HG03571 (cell line): ENCODE data around the gene TRAM2.
A peak's percentile ranks its signal among the peaks of the same experiment; 100 is the strongest.

ENCODE experiments used
- ATAC-seq: cut with Tn5 transposase; IDR thresholded peaks from one replicate; pipeline ENCODE4 v1.9.1; 2021; ENCODE audit not compliant: unreplicated experiment

The TRAM2 gene

DNA sequence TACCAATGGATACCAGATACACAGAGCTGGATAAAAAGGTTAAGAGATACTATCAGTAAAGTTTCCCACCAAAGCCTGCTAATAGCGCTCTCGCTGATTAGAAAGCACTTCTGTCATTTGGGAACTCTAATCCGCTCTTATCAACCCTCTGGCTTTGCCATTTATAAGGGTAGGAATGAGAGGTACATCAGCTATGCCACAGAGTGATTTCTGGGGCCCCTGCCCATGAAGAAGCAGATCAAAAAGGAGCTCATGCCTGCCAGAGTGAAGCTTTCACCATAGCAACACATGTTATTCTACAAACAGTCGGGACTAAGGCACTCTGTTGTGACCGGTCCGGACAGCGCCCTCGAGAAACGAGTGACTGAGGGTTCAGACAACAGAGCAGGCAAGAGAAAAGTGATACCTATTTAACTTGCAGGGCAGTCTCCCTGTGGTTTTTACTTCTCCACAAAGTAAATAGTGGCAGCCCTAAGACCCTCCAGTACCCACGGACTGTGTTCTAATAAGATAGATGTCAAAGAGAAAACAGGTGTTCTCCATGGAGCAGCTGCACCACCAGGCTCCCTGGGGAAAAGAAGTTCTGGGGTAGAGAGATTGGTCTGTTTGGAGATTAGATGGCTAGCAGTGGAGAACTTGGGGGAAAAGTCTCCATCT lies 5.6 kb downstream of the TRAM2 start:
- ATAC-seq = no peak

DNA sequence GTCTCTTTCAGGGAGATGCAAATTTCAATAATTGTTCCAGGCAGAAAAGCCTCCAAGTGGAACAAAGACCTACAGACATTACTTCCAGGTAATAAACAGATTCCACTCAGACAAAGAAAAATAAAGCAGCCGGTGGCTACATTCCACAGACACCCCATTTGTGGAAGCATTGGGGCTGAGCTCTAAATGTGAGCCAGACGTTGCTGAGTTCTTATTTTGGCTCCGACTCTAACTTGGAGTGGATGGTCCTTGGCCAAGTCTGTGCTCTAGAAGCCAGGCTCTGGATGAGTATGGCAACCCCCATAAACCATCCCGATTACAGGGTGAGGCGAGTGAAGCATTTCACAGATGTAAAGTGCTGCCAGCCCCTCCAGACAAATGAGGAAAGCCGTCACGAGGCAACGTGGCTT lies 6.6 kb downstream of the TRAM2 start:
- no peak for ATAC-seq

DNA sequence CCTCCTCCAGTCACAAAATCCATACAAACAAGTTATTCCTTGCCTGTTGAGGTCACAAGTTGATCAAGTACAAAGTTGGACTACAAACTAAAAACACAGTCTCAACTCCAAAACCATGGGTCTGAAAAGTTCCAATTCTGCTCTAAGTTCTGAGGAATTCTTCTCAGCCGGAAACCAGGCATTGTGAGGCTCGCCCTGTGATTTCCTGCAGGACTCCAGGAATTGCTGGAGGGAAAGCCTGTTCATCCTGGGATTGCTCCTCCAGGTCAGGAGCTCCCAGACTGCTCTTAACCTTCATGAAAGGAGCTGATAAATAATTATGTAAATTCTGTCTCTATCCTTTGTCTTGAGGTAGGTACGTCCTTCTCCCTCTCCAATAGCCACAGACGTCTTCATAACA lies 8.5 kb downstream of the TRAM2 start:
- ATAC-seq = no peak

DNA sequence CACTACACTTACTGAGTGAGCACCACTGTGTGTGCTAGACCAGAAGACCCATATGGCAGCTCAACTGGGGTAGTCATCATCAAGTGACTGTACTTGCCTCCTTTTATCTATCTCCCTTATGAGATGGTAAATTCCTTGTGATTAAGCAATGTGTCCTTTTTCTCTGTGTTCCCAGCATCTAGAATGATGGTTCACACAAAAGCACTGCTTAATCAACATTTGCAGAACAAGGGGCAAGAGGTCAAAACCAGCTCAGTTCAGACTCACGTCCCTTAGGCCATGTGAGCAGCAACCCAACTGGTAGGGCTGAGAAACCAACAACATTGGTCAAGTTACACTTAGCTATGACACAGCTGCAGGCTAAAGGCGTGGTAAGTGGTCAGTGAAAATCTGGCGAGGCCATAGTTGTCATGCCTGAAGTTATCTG lies 10.0 kb downstream of the TRAM2 start:
- no peak for ATAC-seq

DNA sequence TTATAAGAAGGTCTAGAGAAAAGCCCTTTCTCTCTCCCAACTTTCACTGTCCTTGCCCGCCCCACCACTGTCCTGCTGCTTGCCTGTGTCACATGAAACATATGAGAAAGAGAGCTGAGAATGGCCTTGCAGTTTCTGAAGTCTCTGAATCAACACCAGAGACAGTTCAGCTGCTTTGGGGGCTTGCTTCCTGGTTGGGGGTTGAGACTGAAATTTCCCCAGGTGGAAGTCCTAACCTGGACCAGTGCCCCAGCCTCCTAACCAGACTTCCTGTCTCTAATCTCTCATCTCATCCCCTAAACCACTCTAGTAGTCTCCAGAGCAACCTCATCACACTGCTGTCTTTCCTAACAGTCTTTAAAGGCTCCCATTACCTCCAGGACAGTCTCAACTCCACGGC lies 10.7 kb downstream of the TRAM2 start:
- peak; percentile 61 for ATAC-seq

DNA sequence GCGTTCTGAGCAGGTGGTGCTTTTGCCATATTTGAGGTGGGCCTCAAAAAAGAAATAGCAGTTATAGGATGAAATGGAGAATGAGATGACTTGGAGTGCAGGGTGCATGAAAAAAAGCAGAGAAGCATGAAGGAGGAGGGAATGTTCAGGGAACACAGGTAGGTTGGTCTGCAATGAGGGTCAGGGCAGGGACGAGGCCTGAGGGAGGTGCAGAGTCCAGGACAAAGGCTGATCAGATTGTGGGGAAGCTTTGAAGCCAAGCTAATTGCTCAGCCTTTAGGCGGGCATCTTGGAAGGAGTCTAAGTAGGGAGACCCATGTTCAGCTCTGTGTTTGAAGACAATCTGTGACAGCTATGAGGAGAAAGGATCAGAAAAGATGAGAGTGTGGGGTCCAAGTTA lies 12.0 kb downstream of the TRAM2 start:
- ATAC-seq = no peak

DNA sequence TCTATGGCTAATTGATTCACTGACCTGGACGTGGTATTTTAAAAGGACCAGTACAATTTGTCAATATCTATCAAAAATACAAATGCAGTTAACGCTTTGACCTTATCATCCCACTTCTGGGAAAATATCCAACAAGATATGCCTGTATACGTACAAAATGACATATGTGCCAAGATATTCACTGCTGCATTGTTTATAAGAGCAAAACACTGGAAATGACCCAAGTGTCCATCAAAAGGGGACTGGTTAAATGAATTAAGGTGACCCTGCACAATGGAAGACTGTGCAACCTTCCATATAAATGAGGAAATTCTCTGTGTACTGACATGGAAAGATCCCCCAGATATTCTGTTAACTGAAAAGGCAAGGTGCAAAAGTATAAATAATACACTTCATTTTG lies 13.9 kb downstream of the TRAM2 start:
- no peak for ATAC-seq

DNA sequence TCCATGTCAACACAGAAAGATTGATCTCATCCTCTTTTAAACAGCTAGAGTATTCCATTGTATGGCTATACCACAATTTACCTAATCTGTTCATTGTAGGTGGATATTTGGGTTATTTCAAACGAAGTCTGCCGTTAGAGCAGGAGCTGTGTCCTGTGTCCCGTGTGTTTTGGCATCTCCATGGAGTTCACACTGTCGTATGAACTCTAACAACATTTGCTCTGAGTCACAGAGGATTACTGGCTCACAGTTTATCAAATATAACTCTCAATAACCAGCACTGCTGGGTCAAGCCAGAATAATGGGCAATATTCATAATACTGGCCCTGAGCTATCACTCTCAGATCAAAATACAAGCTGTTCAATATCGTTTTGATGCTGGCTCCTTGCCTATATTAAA lies 16.4 kb downstream of the TRAM2 start:
- no peak for ATAC-seq

DNA sequence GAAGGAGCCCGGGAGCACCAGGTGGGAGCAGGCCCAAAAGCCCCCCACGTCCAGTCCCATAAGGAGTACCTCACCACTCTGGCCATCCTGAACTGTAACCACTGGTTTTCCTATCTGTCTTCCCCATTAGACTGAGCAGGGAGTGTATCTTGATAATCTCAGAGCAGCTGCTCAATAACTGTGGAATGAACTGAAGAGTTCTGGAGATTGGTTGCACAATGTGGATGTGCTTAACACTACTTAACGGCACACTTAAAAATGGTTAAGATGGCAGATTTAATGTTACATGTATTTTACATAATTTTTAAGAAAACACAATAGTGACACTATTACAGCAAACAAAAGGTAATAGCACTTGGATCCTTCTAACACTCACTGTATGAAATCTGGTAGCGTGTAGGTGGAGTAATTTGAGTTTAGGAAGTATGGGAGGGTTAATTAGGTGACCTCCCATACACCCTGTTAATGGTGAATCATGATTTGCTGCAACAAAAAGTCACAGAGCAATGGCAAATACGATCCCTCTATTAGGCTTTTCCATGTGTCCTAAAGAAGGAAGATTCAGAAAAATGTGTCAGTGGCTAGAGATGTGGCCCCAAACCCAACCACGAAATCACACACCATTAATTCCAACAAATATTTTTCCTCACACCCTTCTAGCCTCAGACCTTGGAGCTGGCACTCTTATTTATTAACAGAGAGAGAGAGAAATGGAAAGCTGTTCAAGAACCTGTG lies 18.4 kb downstream of the TRAM2 start:
- no peak for ATAC-seq

DNA sequence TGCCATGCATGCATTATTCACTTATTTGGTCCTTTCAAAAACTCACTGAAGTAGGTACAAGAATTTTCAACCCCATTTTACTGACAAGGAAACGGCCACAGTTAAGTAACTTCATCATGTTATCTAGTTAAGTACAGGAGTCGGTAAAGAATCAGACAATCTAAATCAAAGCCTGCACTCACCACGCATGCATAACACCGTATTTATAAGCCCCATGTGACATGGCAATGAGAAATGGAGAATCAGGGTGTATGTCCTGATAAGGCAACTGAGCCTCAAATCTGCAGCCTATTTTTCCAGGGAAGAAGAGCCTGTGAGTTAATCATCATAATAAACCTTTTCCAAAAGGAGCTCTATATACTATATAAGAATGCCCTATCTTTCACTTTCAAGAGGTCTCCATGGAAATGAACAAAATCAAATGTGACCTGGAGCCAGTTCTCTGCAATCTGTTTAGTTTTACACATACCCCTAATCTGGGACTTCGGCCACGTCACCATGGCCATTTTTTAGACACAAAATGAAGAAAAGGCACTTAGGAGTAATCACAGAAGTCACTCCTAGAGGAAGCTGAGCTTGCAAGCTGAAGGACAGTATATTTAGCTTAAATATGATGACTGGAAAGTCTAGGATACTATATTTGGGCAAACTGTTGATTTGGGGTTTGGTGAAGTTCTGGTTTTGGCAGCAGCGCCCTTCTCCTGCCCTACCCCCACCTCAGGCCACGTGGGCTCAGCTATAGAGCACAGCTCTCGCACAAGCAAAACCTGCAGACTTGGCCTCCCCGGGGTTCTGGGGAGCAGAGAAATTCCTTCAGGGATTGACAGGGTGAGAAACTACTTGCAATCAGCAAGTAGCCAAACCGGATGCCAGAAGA lies 19.2 kb downstream of the TRAM2 start:
- ATAC-seq = no peak

DNA sequence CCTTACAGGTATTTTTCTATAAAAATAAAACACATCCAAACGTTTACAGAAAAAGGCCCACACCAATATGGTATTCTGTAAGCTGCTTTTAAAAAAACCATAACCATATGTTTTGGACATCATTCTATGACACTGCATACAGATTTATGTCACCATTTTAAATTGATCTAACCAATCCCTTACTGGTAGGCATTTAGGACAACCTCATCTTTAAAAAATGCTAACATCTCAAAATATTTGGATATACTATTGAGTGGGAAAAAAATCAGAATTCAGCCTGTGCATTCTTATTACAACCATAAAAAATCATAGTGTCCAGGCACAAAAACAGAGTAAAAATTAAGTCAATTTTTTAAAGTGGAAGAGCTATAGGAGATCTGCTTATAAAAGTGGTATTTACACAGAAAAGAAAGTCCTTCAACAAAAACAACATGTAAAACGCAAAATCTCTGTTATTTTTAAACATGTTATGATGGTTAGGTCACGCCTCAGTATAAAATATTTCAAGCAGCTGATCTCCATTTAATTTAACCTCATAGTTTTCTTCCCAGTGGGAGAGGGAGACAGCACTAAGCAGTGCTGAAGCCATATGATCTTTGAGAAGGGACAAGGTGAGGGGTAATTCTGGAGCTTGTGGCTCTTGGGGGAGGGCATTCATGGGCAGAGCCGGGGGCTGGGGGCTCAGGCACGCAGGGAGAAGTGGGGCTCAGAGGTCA lies 21.2 kb downstream of the TRAM2 start:
- ATAC-seq = no peak

DNA sequence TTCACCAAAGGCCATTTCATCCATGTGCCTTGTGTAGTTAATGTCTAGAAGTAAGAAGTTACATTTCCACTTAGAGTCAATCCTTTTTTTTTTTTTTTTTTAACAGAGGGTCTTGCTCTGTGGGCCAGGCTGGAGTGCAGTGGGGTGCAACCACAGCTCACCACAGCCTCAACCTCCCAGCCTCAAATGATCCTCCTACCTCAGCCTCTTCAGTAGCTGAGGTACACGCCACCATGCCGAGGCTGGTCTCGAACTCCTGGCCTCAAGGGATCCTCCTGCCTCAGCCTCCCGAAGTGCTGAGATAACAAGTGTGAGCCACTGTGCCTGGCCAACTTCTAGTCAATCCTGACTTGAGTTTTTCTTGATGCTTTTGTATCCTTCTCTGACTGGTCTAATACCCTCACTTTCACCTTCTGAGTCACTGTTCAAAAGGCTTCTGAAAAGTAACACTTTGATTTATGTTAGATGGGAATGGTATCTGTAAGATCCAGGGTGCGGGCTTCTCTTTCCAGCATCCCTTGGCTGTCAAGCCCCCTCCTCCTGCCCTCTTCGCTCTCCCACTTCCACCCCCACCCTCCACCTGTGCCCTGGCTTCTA lies 22.1 kb downstream of the TRAM2 start:
- no peak for ATAC-seq

DNA sequence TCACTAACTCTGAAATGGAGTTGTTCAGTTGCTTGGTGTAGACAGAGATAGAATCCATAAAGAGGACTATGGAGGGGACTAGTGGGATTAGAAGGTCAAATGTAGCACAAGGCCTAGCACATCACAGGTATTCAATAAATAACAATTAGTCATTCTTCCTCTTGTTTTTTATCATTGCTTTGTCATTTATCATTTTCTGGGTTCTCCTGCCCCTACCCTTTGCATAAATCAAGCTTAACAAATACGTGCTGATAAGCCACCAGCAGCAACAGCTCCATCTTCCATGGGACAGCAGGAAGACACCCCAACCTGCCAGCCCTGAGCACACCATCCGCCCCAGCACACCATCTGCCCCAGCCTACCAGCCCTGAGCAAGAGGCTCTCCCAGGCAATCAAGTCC lies 23.1 kb downstream of the TRAM2 start:
- no peak for ATAC-seq

DNA sequence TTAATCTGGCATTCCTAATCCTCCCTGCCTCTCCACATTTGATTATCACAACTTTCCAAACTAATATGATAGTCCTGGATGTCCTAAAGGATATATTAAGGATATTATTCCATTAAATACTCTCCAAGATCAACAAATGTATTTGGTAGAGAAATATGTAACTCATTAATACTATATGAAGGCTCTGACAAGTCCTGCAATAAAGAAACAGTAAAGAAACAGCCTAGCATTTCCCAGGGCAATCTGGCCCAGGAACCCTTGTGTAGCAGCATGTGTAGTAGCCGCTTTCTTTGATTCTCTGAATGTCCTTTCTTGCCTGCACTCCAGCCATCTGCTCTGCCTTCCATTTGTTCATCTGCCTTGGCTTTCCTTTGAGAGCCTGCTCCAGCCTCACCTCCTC lies 23.7 kb downstream of the TRAM2 start:
- ATAC-seq = no peak

DNA sequence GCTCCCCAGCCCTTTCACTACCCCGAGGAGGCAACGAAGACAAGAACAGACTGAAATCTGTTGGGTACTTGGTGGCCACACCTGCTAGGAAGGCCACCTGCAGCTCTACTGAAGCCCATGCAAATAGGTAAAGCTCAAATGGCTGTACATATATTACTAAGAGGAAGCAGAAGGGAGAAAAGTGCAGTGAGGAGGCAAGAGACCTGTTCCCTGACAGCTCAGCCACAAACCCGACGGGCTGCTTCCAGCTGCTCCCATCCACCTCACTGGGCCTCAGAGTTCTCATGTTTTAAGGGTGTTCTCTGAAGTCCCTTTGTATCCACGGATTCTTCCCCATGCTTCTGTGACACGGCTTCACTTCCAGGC lies 24.6 kb downstream of the TRAM2 start:
- peak; percentile 83 for ATAC-seq

DNA sequence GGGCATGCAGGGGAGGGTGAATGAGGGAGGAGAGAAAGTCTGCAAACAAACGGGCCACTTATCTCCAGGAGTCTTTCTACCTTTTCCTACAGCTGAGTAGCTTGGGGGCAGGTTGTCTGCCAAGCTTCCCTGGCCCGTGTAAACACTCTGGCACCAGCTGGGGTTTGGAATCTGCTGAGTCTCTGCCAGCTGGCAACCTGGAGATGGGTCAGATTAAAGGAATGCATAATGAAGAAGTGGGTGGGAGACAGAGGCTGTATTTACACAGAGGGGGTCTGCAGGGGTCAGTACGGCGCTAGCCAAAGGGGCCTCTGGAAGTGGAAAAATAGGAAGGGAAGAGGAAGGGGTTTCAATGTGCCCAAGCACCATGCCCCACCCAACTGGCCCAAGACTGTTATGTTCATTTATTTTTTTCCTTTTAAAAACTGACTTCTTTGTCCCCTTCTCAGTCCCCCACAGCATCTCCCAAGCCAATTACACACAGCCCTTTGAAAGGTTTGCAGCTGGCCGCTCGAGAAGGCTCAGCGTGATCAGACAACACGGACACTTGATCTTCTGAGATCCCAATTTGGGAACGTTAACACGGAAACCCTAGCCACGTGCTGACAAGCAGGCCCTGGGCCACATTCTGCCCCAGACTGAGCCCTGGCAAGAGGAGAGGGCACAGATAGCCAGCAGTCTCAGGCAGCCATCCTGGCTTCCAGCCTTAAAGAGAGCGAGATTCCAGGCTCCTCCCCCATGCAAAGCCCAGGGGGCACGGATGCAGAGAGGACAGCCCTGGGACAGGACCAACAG lies 25.2 kb downstream of the TRAM2 start:
- no peak for ATAC-seq

DNA sequence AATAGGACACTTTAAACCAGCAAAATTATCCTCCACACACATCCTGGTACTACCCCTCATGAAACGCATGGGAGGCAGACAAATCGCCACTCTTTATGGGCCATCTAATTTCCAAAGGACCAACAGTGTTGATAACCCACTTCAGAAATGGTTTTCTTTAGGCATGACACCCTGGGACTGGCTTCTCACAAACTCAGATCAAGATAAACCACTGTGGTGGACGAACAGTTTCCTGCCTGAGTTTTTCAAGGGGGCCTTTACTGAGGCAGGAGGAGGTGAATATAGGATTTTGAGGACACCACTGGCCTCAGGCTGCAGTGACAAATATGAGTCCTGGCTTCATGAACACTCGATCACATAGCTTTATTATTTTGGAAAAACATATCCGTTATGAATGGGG lies 26.0 kb downstream of the TRAM2 start:
- ATAC-seq = no peak

DNA sequence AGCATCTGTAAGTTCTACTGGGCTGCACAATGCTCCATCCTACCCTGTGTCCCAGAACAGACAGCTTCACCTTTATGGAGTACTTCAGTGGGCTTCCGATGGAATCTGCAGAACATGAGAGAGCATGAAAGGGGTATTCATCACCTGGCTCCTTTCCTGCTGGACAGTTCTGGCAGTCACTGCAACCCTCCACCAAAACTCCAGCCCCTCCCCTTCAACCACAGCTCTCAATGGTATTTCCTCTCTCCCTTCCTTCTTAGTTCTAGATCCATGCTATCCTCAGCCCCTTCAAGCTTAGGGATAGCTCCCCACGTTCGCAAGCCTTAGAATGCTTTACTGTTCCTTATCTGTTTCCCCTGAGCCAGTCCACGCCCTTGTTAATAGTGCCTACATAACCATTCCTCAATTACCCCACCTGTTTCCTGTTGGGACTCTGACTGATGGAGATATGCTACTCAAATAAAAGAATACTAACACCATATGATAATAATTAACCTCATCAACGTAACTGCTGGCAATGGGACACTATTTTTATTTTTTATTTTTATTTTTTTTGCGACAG lies 26.8 kb downstream of the TRAM2 start:
- no peak for ATAC-seq

DNA sequence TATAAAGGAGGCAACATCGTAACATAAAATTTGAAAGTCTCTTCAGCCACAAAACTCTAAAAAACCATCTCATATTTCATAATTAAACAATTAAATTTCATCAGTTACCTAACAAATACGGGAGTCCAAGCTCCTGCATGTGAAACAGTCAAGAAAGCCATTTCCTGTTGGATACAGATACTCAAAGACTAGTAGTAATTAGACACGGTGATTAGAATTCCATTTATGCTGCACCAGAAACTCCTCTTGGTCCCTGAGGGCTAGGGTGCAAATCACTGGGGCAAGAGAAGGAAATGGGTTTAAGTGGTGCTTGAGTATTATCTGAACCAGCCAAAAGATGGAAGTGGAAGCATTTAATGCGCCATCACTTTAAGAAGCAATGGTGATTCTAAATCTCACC lies 27.4 kb downstream of the TRAM2 start:
- ATAC-seq = no peak

DNA sequence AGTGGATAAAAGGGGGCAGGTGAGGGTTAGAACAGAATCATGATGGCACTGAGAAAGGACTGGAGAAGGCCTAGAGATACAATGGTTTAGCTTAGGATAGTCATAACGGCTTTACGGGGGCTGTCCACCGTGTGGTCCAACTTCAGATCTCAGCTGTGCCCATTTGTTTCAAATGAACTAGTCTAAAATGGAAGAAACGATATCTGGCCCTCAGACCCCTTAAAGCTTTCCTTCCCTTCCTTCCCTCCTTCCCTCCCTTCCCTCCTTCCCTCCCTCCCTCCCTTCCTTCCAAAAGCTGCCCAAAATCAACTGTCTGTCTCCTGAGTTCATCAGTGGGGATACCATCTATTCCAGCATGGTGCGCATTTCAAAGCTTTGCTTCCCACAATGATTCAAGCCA lies 27.9 kb downstream of the TRAM2 start:
- no peak for ATAC-seq
